ENCODE results near the gene PSMD12. TPM values are rescaled to one million over a fixed set of nuclear protein-coding genes. Genes with fewer than 3 reads are reported as not detected.
"Not testable (repeated sequence)": the region's sequence is repeated elsewhere in the genome, so short reads cannot be mapped to it uniquely, and the experiment has no call there.

The PSMD12 gene
- total RNA-seq, 2 experiments from 2014 or later = 100 to 101 TPM

DNA sequence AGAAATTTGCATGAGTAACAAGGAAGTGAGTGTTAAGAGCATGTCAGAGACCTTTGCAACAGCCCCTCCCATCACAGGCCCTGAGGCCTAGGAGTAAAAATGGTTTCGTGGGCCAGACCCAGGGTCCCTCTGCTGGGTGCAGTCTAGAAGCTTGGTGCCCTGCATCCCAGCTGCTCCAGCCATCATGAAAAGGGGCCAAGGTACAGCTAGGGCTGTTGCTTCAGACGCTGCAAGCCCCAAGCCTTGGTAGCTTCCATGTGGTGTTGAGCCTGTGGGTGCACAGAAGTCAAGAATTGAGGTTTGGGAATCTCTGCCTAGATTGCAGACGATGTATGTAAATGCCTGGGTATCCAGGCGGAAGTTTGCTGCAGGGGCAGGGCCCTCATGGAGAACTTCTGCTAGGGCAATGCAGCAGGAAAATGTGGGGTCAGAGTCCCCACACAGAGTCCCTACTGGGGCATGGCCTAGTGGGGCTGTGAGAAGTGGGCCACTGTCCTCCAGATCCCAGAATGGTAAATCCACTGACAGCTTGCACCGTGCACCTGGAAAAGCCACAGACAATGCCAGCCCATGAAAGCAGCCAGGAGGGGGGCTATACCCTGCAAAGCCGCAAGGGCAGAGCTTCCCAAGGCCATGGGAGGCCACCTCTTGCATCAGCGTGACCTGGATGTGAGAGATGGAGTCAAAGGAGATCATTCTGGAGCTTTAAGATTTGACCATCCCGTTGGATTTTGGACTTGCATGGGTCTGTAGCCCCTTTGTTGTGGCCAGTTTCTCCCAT is 34.8 kb downstream of the PSMD12 start:
- CTCF ChIA-PET = interaction anchor here (0.6 to 1.2 kb wide), 4 partner anchors 10 to 1150 kb away, joined by 3 read pairs; no protein-coding TSS in a partner anchor
- H3K4me3 Mint-ChIP-seq; H3K27me3 Mint-ChIP-seq; H3K4me1 Mint-ChIP-seq; H3K9me3 Mint-ChIP-seq (ENCODE audit: low read depth); ATAC-seq; POLR2A ChIA-PET; intact Hi-C loops (cut with DNase I, micrococcal nuclease); H3K36me3 Mint-ChIP-seq (ENCODE audit: low read depth); DNase-seq; H3K27ac Mint-ChIP-seq: not testable (repeated sequence)

DNA sequence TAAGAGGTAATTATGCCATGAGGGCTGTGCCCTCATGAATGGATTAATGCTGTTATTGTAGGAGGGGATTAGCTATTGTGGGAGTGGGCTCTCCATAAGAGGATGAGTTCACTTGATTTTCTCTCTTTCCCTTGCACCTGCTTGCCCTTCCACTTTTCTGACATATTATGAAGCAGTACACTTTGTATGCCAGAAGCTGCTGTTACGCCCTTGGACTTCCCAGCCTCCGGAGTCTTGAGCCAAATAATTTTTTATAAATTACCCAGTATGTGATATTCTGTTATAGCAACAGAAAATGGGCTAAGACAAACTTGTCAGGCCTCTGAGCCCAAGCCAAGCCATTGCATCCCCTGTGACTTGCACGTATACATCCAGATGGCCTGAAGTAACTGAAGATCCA is 38.4 kb downstream of the PSMD12 start:
- ATAC-seq (no peak), DNase-seq (no peak)
- no peak overlapping the region for H3K27ac Mint-ChIP-seq
- H3K4me3 Mint-ChIP-seq = no peak overlapping the region
- H3K9me3 Mint-ChIP-seq (ENCODE audit: low read depth) = no peaks in the 10 kb centered on the region
- intact Hi-C loops (cut with DNase I, micrococcal nuclease) = no loop called here
- no peaks in the 10 kb centered on the region for H3K27me3 Mint-ChIP-seq
- H3K4me1 Mint-ChIP-seq = no peaks in the 10 kb centered on the region
- H3K36me3 Mint-ChIP-seq (ENCODE audit: low read depth) = no peaks in the 10 kb centered on the region
- ChIA-PET CTCF (no interaction called here), POLR2A (no interaction called here)

- POLR2A ChIA-PET; H3K27me3 Mint-ChIP-seq; DNase-seq; intact Hi-C loops (cut with DNase I, micrococcal nuclease); H3K36me3 Mint-ChIP-seq (ENCODE audit: low read depth); CTCF ChIA-PET; H3K9me3 Mint-ChIP-seq (ENCODE audit: low read depth); H3K27ac Mint-ChIP-seq; ATAC-seq; H3K4me3 Mint-ChIP-seq; H3K4me1 Mint-ChIP-seq: not testable (repeated sequence)
Measured at GRCh38 chr17:67326959-67327745, 39.2 kb downstream of the PSMD12 start.

DNA sequence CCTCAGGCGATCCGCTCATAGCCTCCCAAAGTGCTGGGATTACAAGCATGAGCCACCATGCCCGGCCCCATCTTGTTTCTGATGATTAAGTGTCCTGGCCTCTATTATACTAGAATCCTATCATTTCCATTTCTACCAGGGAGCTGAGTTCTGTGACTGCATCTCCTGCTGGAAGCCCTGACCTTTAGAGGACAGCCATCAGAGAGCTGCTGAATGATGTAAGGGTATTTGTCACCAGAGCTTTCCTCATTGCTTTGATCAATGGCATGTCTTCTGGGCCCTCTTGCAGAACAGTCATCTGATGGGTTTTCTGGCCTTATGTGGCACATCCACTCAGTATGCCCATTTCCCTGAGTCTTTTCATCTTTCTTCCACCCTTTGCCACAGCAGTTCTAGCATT is 39.9 kb downstream of the PSMD12 start:
- ATAC-seq = no peak
- no peaks in the 10 kb centered on the region for H3K27me3 Mint-ChIP-seq
- DNase-seq = no peak
- no peaks in the 10 kb centered on the region for H3K9me3 Mint-ChIP-seq (ENCODE audit: low read depth)
- no peak overlapping the region for H3K27ac Mint-ChIP-seq
- no peaks in the 10 kb centered on the region for H3K36me3 Mint-ChIP-seq (ENCODE audit: low read depth)
- ChIA-PET POLR2A (no interaction called here), CTCF (no interaction called here)
- no peaks in the 10 kb centered on the region for H3K4me1 Mint-ChIP-seq
- intact Hi-C loops (cut with DNase I, micrococcal nuclease) = no loop called here
- H3K4me3 Mint-ChIP-seq = no peak overlapping the region

- intact Hi-C loops (cut with DNase I, micrococcal nuclease) = no loop called here
- ATAC-seq (no peak), DNase-seq (no peak)
- ChIA-PET POLR2A (interaction anchor here (0.6 kb wide), 1 partner anchor 25 kb away, joined by 4 read pairs; no protein-coding TSS in a partner anchor), CTCF (no interaction called here)
- Mint-ChIP-seq H3K9me3 (ENCODE audit: low read depth) (no peaks in the 10 kb centered on the region), H3K4me1 (no peaks in the 10 kb centered on the region), H3K27ac (no peak overlapping the region), H3K36me3 (ENCODE audit: low read depth) (no peaks in the 10 kb centered on the region), H3K4me3 (no peak overlapping the region), H3K27me3 (no peaks in the 10 kb centered on the region)
Measured at GRCh38 chr17:67324330-67324729, 42.0 kb downstream of the PSMD12 start.

DNA sequence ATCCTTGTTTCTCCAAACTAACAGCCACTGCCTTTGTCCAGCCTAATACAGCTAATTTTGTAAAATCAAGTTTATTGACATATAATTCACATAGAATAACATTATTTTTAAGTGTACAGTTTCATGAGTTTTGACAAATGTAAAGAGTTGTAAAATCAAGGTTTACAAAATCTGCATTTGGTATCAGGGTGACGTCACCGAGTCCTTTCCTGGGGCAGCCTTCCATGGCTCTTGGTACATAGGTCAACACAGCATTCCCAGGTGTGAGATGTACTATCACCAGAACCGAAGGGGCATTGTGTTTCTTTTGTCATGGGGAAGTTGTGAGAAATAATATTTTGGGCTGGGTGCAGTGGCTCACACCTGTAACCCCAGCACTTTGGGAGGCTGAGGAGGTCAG is 42.9 kb downstream of the PSMD12 start:
- H3K27ac Mint-ChIP-seq = no peak overlapping the region
- DNase-seq = no peak

GRCh38 chr17:67322042-67322787 is 44.2 kb downstream of the PSMD12 start:
- intact Hi-C loops (cut with DNase I, micrococcal nuclease) = no loop called here
- Mint-ChIP-seq H3K9me3 (ENCODE audit: low read depth) (no peaks in the 10 kb centered on the region), H3K27ac (no peak overlapping the region), H3K4me3 (no peak overlapping the region), H3K4me1 (no peaks in the 10 kb centered on the region), H3K36me3 (ENCODE audit: low read depth) (no peaks in the 10 kb centered on the region), H3K27me3 (no peaks in the 10 kb centered on the region)
- POLR2A ChIA-PET = no interaction called here
- CTCF ChIA-PET = interaction anchor here (0.8 kb wide), 1 partner anchor 11 kb away, joined by 3 read pairs; no protein-coding TSS in a partner anchor
- no peak for ATAC-seq
- DNase-seq = no peak

More for the DNA sequence above, 42.9 kb downstream of the PSMD12 start:
- H3K4me1 Mint-ChIP-seq = no peaks in the 10 kb centered on the region
- ChIA-PET CTCF (interaction anchor here (0.8 kb wide), 1 partner anchor 10 kb away, joined by 3 read pairs; no protein-coding TSS in a partner anchor), POLR2A (no interaction called here)
- no peaks in the 10 kb centered on the region for H3K36me3 Mint-ChIP-seq (ENCODE audit: low read depth)
- ATAC-seq = no peak
- H3K4me3 Mint-ChIP-seq = no peak overlapping the region
- H3K27me3 Mint-ChIP-seq = no peaks in the 10 kb centered on the region
- intact Hi-C loops (cut with DNase I, micrococcal nuclease) = no loop called here
- no peaks in the 10 kb centered on the region for H3K9me3 Mint-ChIP-seq (ENCODE audit: low read depth)

DNA sequence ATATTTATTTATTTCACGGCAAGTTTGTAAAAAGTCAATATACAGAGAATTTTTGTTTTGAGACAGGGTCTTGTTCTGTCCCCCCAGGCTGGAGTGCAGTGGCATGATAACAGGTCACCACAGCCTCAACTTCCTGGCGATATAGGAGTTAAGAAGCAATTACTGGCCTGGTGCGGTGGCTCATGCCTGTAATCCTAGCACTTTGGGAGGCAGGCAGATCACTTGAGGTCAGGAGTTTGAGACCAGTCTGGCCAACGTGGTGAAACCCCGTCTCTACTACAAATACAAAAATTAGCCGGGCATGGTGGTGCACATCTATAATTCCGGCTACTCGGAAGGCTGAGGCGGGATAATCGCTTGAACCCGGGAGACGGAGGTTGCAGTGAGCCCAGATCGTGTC is 44.9 kb downstream of the PSMD12 start:
- ATAC-seq; H3K4me1 Mint-ChIP-seq; CTCF ChIA-PET; H3K9me3 Mint-ChIP-seq (ENCODE audit: low read depth); DNase-seq; H3K27ac Mint-ChIP-seq; H3K36me3 Mint-ChIP-seq (ENCODE audit: low read depth); H3K4me3 Mint-ChIP-seq; H3K27me3 Mint-ChIP-seq; POLR2A ChIA-PET; intact Hi-C loops (cut with DNase I, micrococcal nuclease): not testable (repeated sequence)

- POLR2A ChIA-PET = interaction anchor here (0.7 kb wide), 1 partner anchor 27 kb away, joined by 8 read pairs; no protein-coding TSS in a partner anchor
- H3K36me3 Mint-ChIP-seq (ENCODE audit: low read depth) = no peaks in the 10 kb centered on the region
- H3K27me3 Mint-ChIP-seq = no peaks in the 10 kb centered on the region
- CTCF ChIA-PET = interaction anchor here (0.7 kb wide), 1 partner anchor 183 kb away, joined by 3 read pairs; no protein-coding TSS in a partner anchor
- H3K9me3 Mint-ChIP-seq (ENCODE audit: low read depth) = no peaks in the 10 kb centered on the region
- no peak for DNase-seq
- no peak overlapping the region for H3K4me3 Mint-ChIP-seq
- intact Hi-C loops (cut with DNase I, micrococcal nuclease) = no loop called here
- H3K27ac Mint-ChIP-seq = no peak overlapping the region
- no peak for ATAC-seq
- no peaks in the 10 kb centered on the region for H3K4me1 Mint-ChIP-seq
Measured at GRCh38 chr17:67316781-67317180, 49.6 kb downstream of the PSMD12 start.

- H3K9me3 Mint-ChIP-seq (ENCODE audit: low read depth) = no peaks in the 10 kb centered on the region
- no peak overlapping the region for H3K27ac Mint-ChIP-seq
- ATAC-seq (no peak), DNase-seq (no peak)
- H3K27me3 Mint-ChIP-seq = no peaks in the 10 kb centered on the region
- H3K36me3 Mint-ChIP-seq (ENCODE audit: low read depth) = no peaks in the 10 kb centered on the region
- H3K4me1 Mint-ChIP-seq = no peaks in the 10 kb centered on the region
- ChIA-PET CTCF (no interaction called here), POLR2A (no interaction called here)
- H3K4me3 Mint-ChIP-seq = no peak overlapping the region
- intact Hi-C loops (cut with DNase I, micrococcal nuclease) = no loop called here
Measured at GRCh38 chr17:67315865-67316264, 50.5 kb downstream of the PSMD12 start.

- no peaks in the 10 kb centered on the region for H3K27me3 Mint-ChIP-seq
- no peaks in the 10 kb centered on the region for H3K9me3 Mint-ChIP-seq (ENCODE audit: low read depth)
- no peaks in the 10 kb centered on the region for H3K36me3 Mint-ChIP-seq (ENCODE audit: low read depth)
- no peak overlapping the region for H3K27ac Mint-ChIP-seq
- intact Hi-C loops (cut with DNase I, micrococcal nuclease) = no loop called here
- POLR2A ChIA-PET = no interaction called here
- CTCF ChIA-PET = no interaction called here
- no peaks in the 10 kb centered on the region for H3K4me1 Mint-ChIP-seq
- DNase-seq = no peak
- no peak overlapping the region for H3K4me3 Mint-ChIP-seq
- ATAC-seq = no peak
Measured at GRCh38 chr17:67312265-67312664, 54.1 kb downstream of the PSMD12 start.

Measured in activated CD4-positive, alpha-beta T cell treated with anti-CD3 and anti-CD28 coated beads for 36 hours (primary cell).